HG02571 (cell line): ENCODE measurements around the gene RPL26.

Experiments
- ATAC-seq: cut with Tn5 transposase; IDR thresholded peaks from one replicate; pipeline ENCODE4 v1.9.1; 2021; ENCODE audit warnings: mild to moderate bottlenecking, moderate library complexity; ENCODE audit not compliant: unreplicated experiment

Gene RPL26

DNA sequence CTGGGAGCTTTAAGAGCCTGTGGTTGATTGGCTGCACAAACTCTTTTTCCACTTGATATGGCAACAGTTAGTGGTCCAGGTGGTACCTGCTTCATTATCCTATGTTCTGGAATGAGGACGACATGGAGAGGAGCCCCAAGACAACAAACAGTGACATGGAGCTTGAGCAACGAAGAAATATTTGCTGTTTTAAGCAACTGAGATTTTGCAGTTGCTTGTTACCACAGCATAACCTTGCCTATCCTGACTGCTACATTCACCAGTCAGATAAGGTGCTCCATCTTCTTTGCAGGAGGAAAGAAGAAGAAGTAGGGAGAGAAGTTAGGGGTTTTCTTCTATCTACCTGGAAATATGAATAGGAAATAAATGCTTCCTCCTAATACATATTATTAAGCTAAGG is 50.9 kb downstream of the RPL26 start:
- ATAC-seq, result no peak
